ENCODE measurements around the gene EHF.
A peak's percentile ranks its signal among the peaks of the same experiment; 100 is the strongest.

The EHF gene

DNA sequence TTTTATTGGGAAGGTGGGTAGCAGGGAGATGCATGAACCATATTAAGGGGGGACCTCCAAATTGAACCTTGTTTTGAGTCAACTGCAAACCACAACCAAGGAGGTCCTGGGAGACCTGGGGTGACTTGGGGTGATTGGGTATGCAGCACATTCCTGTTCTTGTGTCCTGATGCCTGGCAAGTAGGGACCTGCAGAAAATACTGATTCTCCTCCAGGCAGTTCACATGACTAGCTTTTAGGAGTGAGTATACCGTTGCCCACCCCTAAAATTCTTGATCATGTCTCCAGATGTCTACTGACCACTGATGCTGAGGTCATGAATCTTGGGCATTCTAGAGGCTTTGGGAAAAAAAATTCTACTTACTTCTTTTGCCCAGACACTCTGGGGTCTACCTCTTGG lies 6.3 kb downstream of the EHF start:
- no peak for DNase-seq

DNA sequence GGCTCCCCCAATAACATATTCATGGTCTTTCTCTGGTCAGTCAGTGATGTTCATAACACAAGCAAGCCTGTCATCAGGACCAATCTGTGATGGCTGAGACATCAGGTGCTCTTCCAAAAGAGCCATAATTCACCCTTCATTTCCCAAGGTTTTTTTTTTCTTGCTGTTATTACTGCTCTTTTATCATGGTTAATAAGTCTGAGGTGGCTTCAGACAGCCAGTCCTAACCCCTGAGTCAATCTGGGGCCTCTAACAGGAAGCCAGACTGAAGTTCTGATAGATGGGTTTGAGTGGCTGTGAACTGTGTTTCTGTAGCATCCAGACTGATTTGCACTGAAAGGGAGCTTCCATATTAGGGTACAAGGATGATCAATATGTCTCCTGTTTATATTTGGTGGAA lies 8.8 kb downstream of the EHF start:
- DNase-seq = no peak

DNA sequence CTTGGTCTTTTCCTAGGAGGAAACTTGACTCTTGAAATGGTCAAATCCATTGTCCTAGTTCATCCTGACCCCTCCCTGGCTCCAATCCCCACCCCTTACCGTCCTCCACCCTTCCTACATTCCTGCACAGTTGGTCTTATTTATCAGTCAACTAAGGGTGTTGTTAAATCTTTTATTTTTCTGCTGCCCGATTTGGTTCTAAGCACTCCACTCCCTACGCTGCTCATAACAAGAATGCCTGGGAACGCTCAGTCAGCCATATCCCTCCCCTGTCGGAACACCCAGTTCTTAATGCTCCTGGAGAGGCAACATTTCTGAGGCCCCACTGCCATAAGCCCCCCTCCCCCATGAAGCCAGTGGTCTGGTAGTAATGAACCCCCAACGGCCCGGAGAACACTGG lies 9.7 kb downstream of the EHF start:
- no peak for DNase-seq

DNA sequence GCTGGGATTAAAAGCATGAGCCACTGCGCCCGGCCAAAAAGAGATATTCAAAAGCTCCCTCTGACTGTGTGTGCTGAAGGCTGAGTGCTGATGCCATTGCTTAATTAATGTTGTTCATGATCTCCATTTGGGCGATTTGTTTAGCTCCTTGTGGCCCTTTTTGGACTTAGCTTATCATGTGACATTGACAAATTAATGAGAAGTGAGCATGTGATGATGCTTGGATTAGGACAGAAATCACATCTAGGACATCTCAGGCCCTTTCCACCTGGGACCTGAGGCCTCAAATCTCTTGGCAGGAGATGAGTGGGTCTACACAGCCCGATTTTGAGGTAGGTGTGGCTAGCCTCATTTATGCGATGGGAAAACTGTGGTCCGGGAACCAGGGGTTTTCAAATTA lies 10.4 kb downstream of the EHF start:
- DNase-seq = peak; percentile 7

DNA sequence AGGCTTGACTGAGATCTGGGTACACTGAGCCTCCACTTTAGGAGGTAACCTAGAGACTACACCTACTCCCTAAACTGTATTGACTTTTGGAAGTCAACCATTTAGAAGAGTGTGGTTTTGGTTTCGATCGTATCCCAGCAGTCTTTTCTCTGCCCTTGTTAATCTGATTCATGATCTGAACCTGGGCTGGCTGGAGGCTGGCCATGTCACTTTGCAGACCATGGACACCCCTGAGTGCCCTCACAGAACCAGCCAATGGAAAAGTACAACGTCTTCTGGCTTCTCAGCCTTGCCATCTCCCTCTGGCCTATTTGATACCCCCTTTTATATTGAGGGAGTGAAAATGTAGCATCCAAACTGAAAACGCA lies 10.8 kb downstream of the EHF start:
- DNase-seq = no peak

DNA sequence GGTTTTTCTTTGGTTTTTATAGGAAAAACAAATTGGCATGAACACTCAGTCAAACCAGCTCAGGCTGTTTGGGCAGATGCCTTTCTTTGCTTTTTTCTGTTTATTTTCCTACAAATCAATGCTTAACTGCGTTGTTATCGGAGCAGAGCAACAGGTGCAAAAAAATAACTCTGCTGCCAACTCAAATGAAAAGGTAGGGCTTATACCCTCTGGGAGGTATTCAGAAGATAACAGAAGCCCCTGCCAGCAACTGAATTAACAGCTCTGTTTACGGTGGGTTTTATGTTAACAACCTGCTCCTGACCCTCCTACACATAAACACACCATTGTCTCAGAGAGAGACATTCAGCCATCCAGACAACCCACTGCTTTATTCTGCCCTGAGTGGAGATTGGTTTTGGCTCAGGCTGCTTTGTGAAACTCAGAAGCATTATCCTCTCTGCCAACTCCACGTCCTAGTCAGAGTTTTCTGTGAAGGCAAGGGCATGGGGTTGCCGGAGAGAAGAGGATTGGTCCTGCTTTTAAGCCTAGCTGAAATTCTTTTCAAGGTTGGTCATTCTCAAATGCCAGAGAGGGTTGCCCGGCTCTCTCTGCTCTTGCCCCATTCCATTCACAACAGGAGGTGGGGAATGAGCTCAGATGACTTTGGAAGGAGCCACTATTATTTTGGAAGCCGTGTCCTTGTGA lies 11.4 kb downstream of the EHF start:
- peak; percentile 75 for DNase-seq

DNA sequence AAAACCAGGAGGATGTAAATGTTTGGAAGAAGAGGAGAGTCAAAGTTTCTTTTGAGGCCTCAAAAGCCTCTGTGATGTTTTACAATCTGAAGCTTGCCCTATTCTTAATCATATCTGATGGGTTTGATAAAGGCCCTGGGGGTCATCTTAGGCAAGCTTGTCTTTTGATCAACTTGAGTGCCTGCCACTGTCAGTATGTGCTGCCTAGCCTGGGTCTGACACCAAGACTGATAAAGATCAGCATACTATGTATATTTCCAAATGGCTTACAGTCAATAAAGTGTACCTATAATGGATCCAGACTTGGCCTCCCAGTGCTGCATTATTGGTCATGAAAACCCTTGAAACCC lies 12.7 kb downstream of the EHF start:
- no peak for DNase-seq

DNA sequence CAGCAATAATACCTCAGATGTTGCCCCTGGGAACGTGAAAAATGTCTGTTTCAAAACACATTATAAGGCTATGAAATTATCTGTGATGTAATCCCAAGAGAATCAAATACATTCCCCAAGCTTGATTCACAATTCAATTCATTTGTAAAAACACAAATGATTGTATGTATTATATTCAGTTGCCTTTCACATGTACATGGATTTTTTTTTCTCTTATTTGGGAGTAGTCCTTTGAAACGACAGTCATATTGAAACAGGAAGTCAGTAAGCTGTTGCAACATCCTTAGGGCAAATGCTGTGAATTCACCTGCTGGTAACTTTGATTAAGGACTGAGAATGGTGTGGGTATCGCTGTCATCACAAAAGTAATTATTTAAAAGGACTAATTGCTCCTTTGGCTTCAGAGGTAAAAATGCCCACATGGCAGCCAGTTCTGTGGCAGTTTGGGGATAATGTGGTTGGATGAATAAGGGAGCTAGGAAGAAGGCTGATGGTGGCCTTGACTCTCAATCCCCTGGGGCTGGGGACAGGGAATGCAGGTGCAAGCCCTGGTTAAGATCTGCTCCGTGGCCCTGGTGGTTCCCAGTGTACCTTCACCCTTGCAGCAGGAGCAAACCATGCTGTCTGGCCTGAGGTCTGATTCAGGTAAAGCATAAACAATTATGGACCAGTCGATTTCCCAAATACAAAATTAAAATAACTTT lies 13.2 kb downstream of the EHF start:
- DNase-seq = peak; percentile 13

DNA sequence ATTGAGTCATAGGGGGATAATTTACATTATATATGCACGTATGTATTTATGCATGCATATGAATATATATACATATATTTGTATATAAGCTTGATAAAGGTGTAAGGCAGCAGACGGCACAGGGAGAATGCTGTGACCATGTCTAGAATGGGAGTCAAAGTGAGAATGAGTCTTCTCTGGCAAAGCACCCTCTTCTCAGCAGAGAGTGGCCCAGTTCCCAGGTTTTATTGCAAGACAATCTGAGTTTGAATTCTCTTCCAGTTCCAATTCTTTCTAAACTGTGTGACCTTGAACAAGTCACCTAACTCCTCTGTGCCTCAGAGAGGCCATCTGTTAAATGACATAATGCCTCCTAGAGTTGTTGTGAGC lies 13.8 kb downstream of the EHF start:
- DNase-seq = no peak

DNA sequence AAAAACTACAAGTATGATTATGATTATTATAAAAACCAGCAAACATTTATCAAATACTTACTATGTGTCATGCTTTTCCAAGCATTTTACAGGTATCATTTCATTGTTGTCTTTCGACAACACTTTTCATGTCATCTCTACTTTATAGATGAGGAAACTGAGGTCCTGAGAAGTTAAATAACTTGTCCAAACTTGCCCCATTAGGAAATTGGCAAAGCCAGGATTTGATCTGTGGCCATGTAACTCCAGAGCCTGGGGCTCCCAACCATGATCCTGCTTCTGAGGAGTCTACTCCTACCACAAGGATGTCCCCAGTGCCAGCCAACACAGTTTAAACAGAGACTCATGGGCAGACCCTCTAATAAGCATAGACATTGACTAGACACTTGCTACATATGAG lies 15.2 kb downstream of the EHF start:
- DNase-seq = no peak

DNA sequence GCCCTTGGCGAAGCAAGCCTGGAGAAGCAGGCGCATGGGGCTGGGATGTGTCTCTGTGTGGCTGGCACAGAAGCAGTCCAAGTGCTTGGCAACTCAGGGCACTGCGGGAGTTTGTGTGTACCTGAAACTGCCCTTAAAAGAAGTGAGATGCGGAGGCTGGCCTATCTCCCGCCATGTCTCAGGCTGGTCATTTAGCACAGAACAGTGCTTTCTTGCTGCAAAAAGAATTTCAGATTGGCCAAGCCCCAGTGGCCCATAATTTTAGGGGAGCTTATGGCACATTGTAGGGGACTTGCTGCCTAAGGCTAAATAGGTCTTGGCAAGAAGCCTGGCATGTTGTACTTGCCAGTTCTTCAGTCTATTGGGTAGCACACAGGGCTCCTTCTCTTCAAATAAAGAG lies 16.4 kb downstream of the EHF start:
- peak; percentile 57 for DNase-seq

DNA sequence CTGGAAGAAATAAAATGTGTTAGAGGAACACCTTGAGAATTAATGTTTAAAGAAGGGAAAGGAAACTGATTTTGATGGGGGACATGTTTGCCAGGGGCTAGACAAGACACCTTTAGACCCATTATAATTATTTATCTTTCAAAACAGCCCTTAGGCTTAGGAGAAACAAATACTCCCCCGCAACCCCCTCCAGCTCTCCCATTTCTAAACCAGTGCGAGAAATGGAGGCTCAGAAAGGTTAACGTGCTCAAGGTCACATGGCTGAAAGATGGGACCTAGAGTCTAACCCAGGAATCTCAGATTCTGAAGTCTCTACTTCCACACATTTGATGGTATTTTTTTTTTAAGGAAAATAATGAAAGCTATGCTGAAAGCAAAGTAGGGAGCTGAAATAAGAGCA lies 18.0 kb downstream of the EHF start:
- DNase-seq = no peak

DNA sequence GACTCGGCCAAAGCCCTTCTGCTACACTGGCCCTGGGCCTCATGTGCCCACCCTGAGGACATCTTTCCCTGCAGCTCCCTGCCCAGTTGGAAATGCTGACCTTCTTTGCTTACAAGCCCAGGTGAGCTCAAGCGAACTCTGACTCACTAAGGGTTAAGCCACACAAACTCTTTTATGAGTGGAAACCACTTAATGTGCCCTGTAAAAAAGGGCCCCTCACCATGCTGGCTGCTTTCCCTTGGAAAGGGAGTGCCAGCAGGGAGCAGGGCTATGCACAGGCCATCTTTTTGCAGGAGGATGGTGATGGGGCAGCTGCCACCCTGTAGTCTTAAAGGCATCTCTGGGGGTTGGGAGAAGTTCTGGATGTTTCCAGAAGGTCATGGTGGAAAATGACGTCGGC lies 18.7 kb downstream of the EHF start:
- DNase-seq = no peak

DNA sequence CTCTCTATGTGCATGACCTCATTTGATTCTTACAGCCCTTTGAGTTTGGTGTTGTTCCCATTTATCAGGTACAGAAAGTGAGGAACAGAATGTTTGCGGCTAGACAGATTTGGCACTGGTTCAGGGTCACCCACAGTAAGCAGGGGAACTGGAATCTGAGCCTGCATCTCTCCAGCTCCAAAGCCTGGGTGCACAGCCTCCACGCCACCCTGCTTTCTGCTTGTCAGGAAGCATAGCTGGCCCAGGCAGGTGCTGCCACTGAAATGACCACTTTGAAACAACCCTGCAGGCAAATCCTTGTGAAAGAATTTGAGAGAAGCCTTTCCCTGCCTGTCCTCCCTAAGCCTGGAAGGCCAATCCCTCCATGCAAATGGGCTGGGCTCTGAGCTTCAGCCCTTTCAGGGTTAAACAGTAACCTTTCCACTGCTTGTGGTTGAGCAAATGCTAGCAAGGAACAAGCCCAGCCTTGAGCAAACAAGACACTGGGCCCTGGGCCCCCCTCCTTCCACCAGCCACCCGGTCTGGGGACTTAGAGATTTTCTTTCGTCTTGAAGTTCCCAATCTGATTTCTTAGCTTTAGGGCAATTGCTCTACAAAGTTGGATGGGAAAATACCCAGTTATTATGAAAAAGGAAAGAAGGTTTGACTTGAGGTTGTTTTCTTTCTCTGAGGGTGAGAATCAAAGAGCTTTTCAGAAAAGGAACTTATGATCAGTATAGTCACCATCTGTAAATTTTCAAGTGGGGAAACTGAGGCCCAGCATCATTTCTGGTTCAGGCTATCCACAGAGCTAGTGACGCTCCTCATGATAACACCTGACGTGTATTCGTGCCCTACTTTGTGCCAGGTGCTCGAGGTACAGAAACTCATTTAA lies 19.4 kb downstream of the EHF start:
- DNase-seq = no peak

DNA sequence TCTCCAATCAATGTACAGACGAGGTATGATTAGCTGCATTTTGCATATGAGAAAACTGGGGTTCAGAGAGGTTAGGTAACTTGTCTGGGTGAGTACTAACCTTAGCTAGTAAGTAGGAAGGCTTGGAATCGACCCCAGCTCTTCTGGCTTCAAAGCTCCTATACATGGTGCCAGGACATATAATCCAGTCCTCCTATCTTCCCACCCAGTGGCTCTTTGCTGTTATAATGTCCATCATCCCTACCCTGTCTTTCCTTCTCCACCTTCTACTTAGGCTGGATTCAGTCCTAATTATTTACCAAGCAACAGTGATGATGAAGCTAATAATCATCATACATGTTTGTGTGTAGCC lies 20.0 kb downstream of the EHF start:
- DNase-seq = no peak

DNA sequence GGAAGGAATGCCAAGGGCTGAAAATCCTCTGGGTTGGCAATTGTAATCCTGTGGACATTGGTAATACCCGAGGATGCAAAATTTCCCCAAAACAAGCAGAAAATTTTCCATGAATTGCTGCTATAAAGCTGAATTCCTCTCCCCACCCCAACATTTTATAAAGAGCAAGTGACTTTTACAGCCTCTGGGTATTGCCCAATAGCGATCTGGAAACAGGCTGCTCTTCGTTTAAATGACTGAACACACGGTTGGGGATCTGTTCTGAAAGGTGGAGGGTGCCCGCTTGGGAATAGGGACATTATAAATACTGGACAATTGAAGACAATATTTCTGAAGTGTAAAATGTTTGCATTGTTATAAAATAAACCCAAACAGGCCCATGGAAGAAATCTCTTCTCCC lies 20.6 kb downstream of the EHF start:
- no peak for DNase-seq

DNA sequence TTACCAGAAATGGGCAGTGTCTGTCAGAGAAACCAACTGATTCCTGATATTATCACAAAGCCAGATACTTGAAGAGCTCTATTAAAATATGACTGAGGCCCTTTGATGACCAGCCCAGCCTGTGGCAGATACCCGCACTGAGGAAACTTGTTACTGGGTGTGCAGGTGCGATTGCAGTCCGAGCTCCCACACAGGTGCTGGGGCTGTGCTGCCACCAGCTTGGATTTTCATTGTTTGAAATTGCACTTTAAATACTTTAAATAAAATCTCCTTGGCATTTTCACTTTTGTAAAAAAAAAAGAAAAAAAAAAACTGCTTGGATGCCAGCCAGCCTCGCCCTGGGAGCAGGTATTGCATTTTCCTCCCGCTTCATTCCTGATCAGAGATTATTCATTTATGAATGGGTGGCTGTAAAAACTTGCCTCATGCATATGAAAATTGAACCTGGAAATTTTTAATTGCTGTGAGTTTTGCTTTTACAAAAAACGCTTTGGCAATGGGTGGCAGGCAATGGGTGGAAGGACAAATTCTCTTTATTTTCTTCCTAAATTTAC lies 21.2 kb downstream of the EHF start:
- no peak for DNase-seq

DNA sequence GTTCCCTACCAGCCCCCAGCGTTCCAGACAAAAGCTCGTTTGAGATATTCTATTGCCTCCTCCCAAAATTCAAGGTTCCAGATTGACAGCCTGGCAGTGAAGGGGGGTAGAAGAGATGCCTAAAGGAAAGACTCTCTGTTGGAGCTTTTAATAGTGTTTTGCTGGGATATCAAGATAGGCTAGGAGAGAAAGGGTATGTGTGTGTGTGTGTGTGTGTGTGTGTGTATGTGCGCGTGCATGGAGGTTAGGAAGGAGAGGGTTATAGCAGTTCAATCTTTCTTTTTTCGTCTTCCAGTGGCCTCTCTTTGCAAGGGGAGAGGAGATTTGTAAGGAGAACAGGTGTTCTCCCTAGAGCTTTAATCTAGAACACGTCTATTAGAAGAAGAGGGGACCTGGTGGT lies 22.0 kb downstream of the EHF start:
- DNase-seq = no peak

DNA sequence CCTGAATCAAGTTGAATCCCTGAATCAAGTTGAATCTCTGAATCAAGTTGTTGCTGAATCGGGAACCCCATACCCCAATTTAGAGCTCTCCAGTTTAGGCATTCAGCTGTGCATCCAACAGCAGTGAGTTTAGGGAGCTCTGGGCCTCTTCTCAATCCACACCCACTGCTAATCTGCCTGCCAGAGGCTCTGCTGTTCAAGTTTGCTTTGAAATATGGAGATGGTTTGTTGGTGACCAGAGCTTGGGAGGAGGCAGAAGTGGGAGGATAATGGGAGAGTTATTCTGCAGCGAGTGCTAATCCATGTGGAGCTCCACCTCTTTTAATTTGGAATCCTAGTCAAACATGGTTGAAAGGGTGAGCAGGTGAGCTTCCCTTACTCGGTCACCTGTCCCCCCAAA lies 22.4 kb downstream of the EHF start:
- DNase-seq = no peak

DNA sequence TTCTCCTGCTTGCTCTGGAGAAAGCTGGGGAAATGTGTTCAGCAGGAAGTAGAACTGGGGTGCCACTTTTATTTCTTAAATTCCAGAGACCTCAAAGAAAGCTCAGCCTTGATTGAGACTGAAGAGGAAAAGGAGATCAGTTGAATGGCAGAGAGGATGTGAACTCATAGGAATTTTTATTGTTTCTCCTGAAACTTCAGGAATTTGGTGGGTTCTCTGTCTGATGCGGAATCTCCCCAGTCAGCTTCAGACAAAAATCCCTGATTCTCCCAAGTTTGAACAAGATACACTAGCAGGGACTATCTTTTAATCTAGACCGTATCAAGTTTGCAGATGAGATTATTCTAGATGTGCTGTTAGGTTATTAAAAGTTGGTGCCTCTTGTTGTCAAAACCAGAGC lies 23.0 kb downstream of the EHF start:
- no peak for DNase-seq

DNA sequence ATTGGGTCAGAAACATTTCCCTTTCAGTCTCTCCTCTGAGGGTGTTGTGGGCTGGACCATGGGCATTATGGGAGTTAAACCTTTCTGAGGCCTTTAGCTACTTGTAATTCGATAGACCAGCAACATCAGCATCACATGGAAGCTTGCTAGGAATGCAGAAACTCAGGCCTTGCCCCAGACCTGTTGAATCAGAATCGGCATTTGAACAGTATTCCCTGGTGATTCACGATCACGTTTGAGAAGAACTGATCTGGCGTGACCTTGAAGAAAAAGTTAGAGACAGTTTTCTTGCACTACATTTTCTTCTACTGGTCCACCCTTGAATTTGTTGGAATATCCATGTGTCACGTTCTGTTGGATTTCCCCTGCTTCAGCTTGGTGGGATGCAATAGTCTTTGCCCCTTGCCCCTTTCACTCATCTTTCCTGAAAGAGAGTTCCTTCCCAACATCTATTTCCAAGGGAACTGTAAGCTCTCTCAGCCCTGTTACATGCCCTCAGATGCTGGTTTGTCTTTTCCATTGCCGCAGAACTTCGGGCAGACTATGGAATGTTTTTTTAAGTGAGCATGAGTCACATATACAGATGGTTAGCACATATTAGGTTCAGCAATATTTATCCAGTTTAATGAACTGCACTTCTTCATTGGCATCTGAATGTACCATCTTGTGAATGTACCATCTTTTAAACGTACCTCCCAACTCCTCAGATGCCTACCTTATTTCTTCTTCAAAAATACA lies 23.9 kb downstream of the EHF start:
- DNase-seq = no peak

DNA sequence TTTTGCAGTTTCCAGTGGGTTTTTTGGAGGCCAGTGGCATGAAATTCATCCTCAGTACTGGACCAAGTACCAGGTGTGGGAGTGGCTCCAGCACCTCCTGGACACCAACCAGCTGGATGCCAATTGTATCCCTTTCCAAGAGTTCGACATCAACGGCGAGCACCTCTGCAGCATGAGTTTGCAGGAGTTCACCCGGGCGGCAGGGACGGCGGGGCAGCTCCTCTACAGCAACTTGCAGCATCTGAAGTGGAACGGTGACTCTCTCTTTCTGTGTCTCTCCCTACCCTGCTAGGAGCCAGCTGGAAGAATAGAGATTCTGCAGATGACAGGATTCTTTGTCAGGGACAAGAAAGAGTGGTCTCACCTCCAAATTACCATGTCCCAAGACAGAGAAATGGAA lies 25.5 kb downstream of the EHF start:
- DNase-seq = no peak

DNA sequence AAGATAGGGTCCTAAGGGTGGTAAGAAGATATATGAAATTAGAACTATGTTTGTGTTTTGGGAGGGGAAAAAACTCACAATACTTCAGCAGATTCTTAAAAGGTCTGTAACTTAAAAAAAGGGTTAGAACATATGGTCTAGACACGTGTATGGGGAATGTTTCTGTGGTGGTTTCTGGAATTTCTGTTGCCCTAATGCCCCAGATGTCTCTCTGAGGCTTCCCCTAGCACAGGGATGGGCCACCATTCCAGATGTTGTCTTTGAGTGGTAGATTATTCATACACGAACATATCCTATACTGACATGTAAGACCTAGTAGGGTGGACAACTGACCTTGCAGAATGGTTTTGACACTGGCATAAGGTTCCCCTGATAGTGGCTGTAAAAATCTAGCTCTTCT lies 26.2 kb downstream of the EHF start:
- DNase-seq = no peak
